HL-60 (cell line): ENCODE measurements around the gene AASDHPPT.

Experiments
- POLR2AphosphoS5 ChIP-seq: IDR thresholded peaks from 2 replicates; pipeline ENCODE4 v1.6.1; 2012; ENCODE audit warnings: low read depth
- TF ChIP-seq, protein P1 (sequence below): IDR thresholded peaks from one replicate; pipeline ENCODE4 v1.5.1; 2011; ENCODE audit warnings: low read length, control low read depth, inconsistent platforms; ENCODE audit not compliant: insufficient read depth
- TF ChIP-seq, protein P2 (sequence below): IDR thresholded peaks from 2 replicates; pipeline ENCODE4 v1.6.1; 2012; ENCODE audit warnings: low read depth; ENCODE audit not compliant: insufficient replicate concordance

DNA sequence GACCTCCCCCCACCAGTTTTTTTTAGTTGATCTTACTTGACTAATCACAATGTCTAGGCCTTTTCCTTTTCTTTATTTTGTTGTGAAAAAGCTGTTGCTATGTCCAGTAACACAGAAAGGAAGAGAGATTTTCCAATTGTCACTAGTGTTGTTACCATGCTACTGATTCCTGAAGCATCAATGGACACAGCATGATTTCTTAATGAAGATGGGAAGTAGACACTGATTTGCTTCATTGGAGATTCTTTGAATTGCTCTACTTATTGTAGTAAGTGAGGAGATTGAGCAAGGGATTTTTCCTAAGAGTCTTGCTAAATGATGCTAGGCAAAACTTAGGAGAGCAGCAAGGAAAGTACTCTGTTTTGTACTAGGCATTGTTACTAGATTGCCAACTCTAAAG is 4.6 kb downstream of the AASDHPPT start:
- TF ChIP-seq POLR2AphosphoS5, result no peak
- TF ChIP-seq, protein P1, sequence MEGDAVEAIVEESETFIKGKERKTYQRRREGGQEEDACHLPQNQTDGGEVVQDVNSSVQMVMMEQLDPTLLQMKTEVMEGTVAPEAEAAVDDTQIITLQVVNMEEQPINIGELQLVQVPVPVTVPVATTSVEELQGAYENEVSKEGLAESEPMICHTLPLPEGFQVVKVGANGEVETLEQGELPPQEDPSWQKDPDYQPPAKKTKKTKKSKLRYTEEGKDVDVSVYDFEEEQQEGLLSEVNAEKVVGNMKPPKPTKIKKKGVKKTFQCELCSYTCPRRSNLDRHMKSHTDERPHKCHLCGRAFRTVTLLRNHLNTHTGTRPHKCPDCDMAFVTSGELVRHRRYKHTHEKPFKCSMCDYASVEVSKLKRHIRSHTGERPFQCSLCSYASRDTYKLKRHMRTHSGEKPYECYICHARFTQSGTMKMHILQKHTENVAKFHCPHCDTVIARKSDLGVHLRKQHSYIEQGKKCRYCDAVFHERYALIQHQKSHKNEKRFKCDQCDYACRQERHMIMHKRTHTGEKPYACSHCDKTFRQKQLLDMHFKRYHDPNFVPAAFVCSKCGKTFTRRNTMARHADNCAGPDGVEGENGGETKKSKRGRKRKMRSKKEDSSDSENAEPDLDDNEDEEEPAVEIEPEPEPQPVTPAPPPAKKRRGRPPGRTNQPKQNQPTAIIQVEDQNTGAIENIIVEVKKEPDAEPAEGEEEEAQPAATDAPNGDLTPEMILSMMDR, result no peak
- TF ChIP-seq, protein P2, sequence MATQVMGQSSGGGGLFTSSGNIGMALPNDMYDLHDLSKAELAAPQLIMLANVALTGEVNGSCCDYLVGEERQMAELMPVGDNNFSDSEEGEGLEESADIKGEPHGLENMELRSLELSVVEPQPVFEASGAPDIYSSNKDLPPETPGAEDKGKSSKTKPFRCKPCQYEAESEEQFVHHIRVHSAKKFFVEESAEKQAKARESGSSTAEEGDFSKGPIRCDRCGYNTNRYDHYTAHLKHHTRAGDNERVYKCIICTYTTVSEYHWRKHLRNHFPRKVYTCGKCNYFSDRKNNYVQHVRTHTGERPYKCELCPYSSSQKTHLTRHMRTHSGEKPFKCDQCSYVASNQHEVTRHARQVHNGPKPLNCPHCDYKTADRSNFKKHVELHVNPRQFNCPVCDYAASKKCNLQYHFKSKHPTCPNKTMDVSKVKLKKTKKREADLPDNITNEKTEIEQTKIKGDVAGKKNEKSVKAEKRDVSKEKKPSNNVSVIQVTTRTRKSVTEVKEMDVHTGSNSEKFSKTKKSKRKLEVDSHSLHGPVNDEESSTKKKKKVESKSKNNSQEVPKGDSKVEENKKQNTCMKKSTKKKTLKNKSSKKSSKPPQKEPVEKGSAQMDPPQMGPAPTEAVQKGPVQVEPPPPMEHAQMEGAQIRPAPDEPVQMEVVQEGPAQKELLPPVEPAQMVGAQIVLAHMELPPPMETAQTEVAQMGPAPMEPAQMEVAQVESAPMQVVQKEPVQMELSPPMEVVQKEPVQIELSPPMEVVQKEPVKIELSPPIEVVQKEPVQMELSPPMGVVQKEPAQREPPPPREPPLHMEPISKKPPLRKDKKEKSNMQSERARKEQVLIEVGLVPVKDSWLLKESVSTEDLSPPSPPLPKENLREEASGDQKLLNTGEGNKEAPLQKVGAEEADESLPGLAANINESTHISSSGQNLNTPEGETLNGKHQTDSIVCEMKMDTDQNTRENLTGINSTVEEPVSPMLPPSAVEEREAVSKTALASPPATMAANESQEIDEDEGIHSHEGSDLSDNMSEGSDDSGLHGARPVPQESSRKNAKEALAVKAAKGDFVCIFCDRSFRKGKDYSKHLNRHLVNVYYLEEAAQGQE, result no peak
